H9 (cell line): ENCODE measurements around the gene ABHD11. TPM values are rescaled to one million over a fixed set of nuclear protein-coding genes. Genes with fewer than 3 reads are reported as not detected.

Source experiments
- DNase-seq: peaks from one replicate; pipeline ENCODE4 v3.0.0-alpha.2; 2017
- H2AFZ ChIP-seq: one replicate; pipeline ENCODE4 v1.6.1; 2013; ENCODE audit warnings: mild to moderate bottlenecking, low read length, control low read depth, moderate library complexity
- H2AK5ac ChIP-seq: 2 replicates; pipeline ENCODE4 v1.6.1; 2013; ENCODE audit warnings: low read length, control low read depth, mixed read lengths; ENCODE audit not compliant: insufficient read length
- H2BK120ac ChIP-seq: one replicate; pipeline ENCODE4 v1.6.1; 2013; ENCODE audit warnings: low read depth, mild to moderate bottlenecking, low read length, control low read depth, inconsistent platforms; ENCODE audit not compliant: poor library complexity, severe bottlenecking
- H2BK12ac ChIP-seq: 2 replicates; pipeline ENCODE4 v1.6.1; 2013; ENCODE audit warnings: low read length, control low read depth, mixed read lengths, low read depth; ENCODE audit not compliant: insufficient read length
- H2BK15ac ChIP-seq: 2 replicates; pipeline ENCODE4 v1.6.1; 2013; ENCODE audit warnings: low read depth, low read length, control low read depth
- H2BK20ac ChIP-seq: one replicate; pipeline ENCODE4 v1.6.1; 2013; ENCODE audit warnings: low read depth, mild to moderate bottlenecking, low read length, control low read depth, inconsistent platforms; ENCODE audit not compliant: poor library complexity, severe bottlenecking
- H2BK5ac ChIP-seq: 2 replicates; pipeline ENCODE4 v1.6.1; 2013; ENCODE audit warnings: low read length, control low read depth, mixed read lengths; ENCODE audit not compliant: insufficient read length
- H3K14ac ChIP-seq: 2 replicates; pipeline ENCODE4 v1.6.1; 2013; ENCODE audit warnings: low read length, control low read depth; ENCODE audit not compliant: insufficient read depth
- H3K18ac ChIP-seq: 2 replicates; pipeline ENCODE4 v1.6.1; 2013; ENCODE audit warnings: low read depth, mild to moderate bottlenecking, mixed read lengths, low read length, control low read depth; ENCODE audit not compliant: insufficient read length
- H3K23ac ChIP-seq: 2 replicates; pipeline ENCODE4 v1.6.1; 2013; ENCODE audit warnings: low read length, control low read depth, mixed read lengths, low read depth; ENCODE audit not compliant: insufficient read length
- H3K23me2 ChIP-seq: 2 replicates; pipeline ENCODE4 v1.6.1; 2013; ENCODE audit warnings: low read depth, mild to moderate bottlenecking, mixed read lengths, low read length, control low read depth; ENCODE audit not compliant: insufficient read length, poor library complexity, severe bottlenecking
- H3K27ac ChIP-seq: 2 replicates; pipeline ENCODE4 v1.5.1; 2013; ENCODE audit warnings: low read length, control low read depth, mixed read lengths, low read depth; ENCODE audit not compliant: insufficient read length
- H3K27me3 ChIP-seq: 2 replicates; pipeline ENCODE4 v1.6.1; 2013; ENCODE audit warnings: low read length, control low read depth, inconsistent platforms; ENCODE audit not compliant: insufficient read depth
- H3K4ac ChIP-seq: 2 replicates; pipeline ENCODE4 v1.6.1; 2013; ENCODE audit warnings: low read depth, mild to moderate bottlenecking, control low read depth, inconsistent platforms, low read length, moderate library complexity
- H3K4me1 ChIP-seq: 2 replicates; pipeline ENCODE4 v1.6.1; 2013; ENCODE audit warnings: low read length, control low read depth, inconsistent platforms; ENCODE audit not compliant: insufficient read depth
- H3K4me2 ChIP-seq: 2 replicates; pipeline ENCODE4 v1.6.1; 2013; ENCODE audit warnings: low read length, control low read depth, mixed read lengths; ENCODE audit not compliant: insufficient read length, insufficient read depth
- H3K56ac ChIP-seq: 2 replicates; pipeline ENCODE4 v1.6.1; 2013; ENCODE audit warnings: low read depth, mild to moderate bottlenecking, mixed read lengths, low read length, control low read depth; ENCODE audit not compliant: insufficient read length
- H3K79me1 ChIP-seq: 2 replicates; pipeline ENCODE4 v1.6.1; 2013; ENCODE audit warnings: low read depth, mild to moderate bottlenecking, moderate library complexity, low read length, control low read depth, inconsistent platforms; ENCODE audit not compliant: insufficient read depth, poor library complexity, severe bottlenecking
- H3K79me2 ChIP-seq: 2 replicates; pipeline ENCODE4 v1.6.1; 2013; ENCODE audit warnings: low read length, control low read depth, inconsistent platforms; ENCODE audit not compliant: insufficient read depth
- H3K9ac ChIP-seq: 2 replicates; pipeline ENCODE4 v1.6.1; 2013; ENCODE audit warnings: low read length, control low read depth, mixed read lengths; ENCODE audit not compliant: insufficient read length; ENCODE audit errors: extremely low read depth
- H3K9me3 ChIP-seq: one replicate; pipeline ENCODE4 v1.6.1; 2013; ENCODE audit warnings: low read depth, low read length, inconsistent platforms; ENCODE audit not compliant: control insufficient read depth
- H3T11ph ChIP-seq: one replicate; pipeline ENCODE4 v1.6.1; 2013; ENCODE audit warnings: mild to moderate bottlenecking, low read length, control low read depth, inconsistent platforms
- H4K20me1 ChIP-seq: one replicate; pipeline ENCODE4 v1.6.1; 2013; ENCODE audit not compliant: control insufficient read depth, insufficient read length, insufficient read depth
- H4K5ac ChIP-seq: 2 replicates; pipeline ENCODE4 v1.6.1; 2013; ENCODE audit warnings: low read depth, mild to moderate bottlenecking, mixed read lengths, low read length, control low read depth; ENCODE audit not compliant: insufficient read length
- H4K8ac ChIP-seq: replicated peaks from 2 replicates; pipeline ENCODE4 v1.6.1; 2013; ENCODE audit warnings: low read length, control low read depth, mixed read lengths, low read depth; ENCODE audit not compliant: insufficient read length
- H4K91ac ChIP-seq: 2 replicates; pipeline ENCODE4 v1.6.1; 2013; ENCODE audit warnings: low read depth, mild to moderate bottlenecking, moderate library complexity, mixed read lengths, low read length, control low read depth; ENCODE audit not compliant: insufficient read length
- H3K27ac Mint-ChIP-seq, 3 experiments: 2 replicates in 2 of 3; 3 replicates in 1 of 3; pipeline ENCODE4 v1.8.0; 2020 to 2021; ENCODE audit warnings: mixed read lengths in 3 of 3, mild to moderate bottlenecking in 1 of 3, moderate library complexity in 1 of 3
- H3K27me3 Mint-ChIP-seq: 2 replicates; pipeline ENCODE4 v1.8.0; 2021; ENCODE audit warnings: low read depth, mild to moderate bottlenecking, moderate library complexity, mixed read lengths
- H3K36me3 Mint-ChIP-seq, 3 experiments: 2 replicates in 2 of 3; 3 replicates in 1 of 3; pipeline ENCODE4 v1.8.0; 2020 to 2021; ENCODE audit warnings: low read depth in 3 of 3, mixed read lengths in 3 of 3; ENCODE audit not compliant: insufficient read depth in 1 of 3
- H3K4me1 Mint-ChIP-seq, 2 experiments: 2 replicates each; pipeline ENCODE4 v1.8.0; 2020; ENCODE audit warnings: mixed read lengths in 2 of 2
- H3K4me3 Mint-ChIP-seq, 2 experiments: 2 replicates in 1 of 2; 3 replicates in 1 of 2; pipeline ENCODE4 v1.8.0; 2020 to 2021; ENCODE audit warnings: mild to moderate bottlenecking in 2 of 2, mixed read lengths in 2 of 2, moderate library complexity in 1 of 2
- H3K9me3 Mint-ChIP-seq, 2 experiments: 2 replicates in 1 of 2; 3 replicates in 1 of 2; pipeline ENCODE4 v1.8.0; 2020; ENCODE audit warnings: mild to moderate bottlenecking in 2 of 2, mixed read lengths in 2 of 2, moderate library complexity in 1 of 2
- CTCF ChIP-seq: fragments of 200-600 bp; sonication (generic); conservative IDR thresholded peaks from 3 replicates; pipeline ENCODE4 v1.8.0; 2021; ENCODE audit warnings: antibody characterized with exemption, mild to moderate bottlenecking
- WGBS: extraction: QIAGEN DNeasy Blood & Tissue Kit; methylation state at CpG from one replicate; pipeline ENCODE4 v1.1.7; 2013; ENCODE audit warnings: missing lambda C conversion rate, low lambda C conversion rate, mixed read lengths; ENCODE audit not compliant: insufficient read length; ENCODE audit errors: extremely low coverage; 5-methylcytosine and 5-hydroxymethylcytosine counted together
- total RNA-seq: library from RNA; stranded (reverse); gene quantifications from 2 replicates; pipeline ENCODE4 v1.2.1, GENCODE V29; 2021

The ABHD11 gene
- total RNA-seq, 1 experiment from 2014 or later: 34.4 TPM

DNA sequence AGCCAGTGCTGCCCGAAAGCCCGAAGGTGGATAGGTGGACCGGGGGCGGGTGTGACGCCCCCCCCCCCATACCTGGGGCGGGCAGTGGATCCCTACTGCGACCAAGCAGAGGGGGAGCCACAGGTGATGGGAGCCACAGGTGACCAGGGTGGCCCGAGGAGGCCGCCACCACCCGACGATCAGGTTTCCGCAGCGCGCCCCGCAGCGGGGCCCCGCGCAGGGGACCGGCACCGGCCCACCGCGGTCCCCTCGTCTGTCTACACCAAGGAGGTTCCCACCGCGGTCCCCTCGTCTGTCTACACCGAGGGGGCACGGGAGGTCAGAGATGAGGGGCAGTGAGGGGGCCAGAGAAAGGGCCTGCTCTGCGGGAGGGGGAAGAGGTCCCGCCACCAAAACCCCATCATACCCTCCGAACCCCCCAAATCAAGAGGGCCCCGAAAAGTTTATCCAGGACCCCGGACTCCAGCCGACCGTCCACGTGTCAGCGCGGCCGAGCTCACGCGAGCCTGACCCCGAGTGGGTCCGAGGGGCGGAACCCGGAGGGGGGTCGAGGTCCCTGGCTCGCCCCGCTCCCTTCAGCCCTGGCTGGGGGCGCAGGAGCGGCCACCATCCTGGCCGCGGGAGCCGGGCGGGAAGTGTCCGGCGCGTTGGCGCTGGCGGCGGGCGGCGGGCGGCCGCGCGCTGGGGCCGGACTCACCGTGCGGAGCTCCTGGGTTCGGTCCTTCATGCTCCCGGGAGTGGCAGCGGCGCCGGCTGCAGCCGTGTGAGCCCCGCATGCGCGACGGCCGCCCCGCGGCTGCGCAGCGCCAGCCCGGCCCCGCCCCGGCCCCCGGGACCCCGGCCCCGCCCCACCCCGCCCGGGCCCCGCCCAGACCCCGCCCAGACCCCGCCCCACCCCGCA lies 19.4 kb downstream of the ABHD11 start, which contains the start of gene STX1A:
Gene STX1A (minus strand): TSS at position 765 of the 901 bp plus-strand sequence. CDS start 38 bp downstream, at position 727.
- Mint-ChIP-seq H3K36me3 (peaks cover 0 to 2% (median 0%) of the 10 kb centered on the region in 3 experiments; a peak in 2 of 7 replicates), H3K4me1 (peaks cover 0 to 7% of the 10 kb centered on the region in 2 experiments; a peak in 2 of 4 replicates), H3K27me3 (peaks cover 38% of the 10 kb centered on the region), H3K9me3 (no peaks in the 10 kb centered on the region; a peak in 1 of 5 replicates), H3K4me3 (peak within 1 kb of the TSS; percentile 61 to 77), H3K27ac (peak within 1 kb of the TSS in 1 of 3 experiments; percentile 62; a peak in 1 of 7 replicates)
- Histone ChIP-seq H3K18ac (no peak within 1 kb of the TSS), H2BK15ac (no peak within 1 kb of the TSS; the same call in 1 of the 2 replicates), H3K23ac (no peak within 1 kb of the TSS), H3T11ph (no peak within 1 kb of the TSS), H3K23me2 (peaks cover 9% of the 10 kb centered on the region), H4K91ac (no peak within 1 kb of the TSS), H3K27ac (no peak within 1 kb of the TSS), H3K4me1 (no peaks in the 10 kb centered on the region), H2BK12ac (no peak within 1 kb of the TSS), H2AFZ (no peak within 1 kb of the TSS), H3K79me1 (no peaks in the 10 kb centered on the region), H4K20me1 (no peaks in the 10 kb centered on the region), H2BK20ac (no peak within 1 kb of the TSS), H2BK120ac (no peak within 1 kb of the TSS), H3K27me3 (peaks cover 3% of the 10 kb centered on the region; the same call in 1 of the 2 replicates), H4K8ac (no peak within 1 kb of the TSS), H2BK5ac (no peak within 1 kb of the TSS), H3K4ac (no peak within 1 kb of the TSS), H3K79me2 (no peaks in the 10 kb centered on the region), H4K5ac (no peak within 1 kb of the TSS), H3K9ac (no peak within 1 kb of the TSS), H3K14ac (no peak within 1 kb of the TSS), H3K4me2 (peak within 1 kb of the TSS; percentile 74), H2AK5ac (no peak within 1 kb of the TSS), H3K9me3 (no peaks in the 10 kb centered on the region), H3K56ac (no peak within 1 kb of the TSS)
- peak; percentile 67 for DNase-seq
- no peak for TF ChIP-seq CTCF
- no CpG with 5 or more reads among the region's 96 CpGs for WGBS
